Spinal cord (tissue), 10 donors: ENCODE measurements around the gene KBTBD3. TPM values are rescaled to one million over a fixed set of nuclear protein-coding genes. Genes with fewer than 3 reads are reported as not detected.
"Not testable (repeated sequence)": the region's sequence is repeated elsewhere in the genome, so short reads cannot be mapped to it uniquely, and the experiment has no call there.

Source experiments
- DNase-seq, 6 donors: peaks; one replicate each; pipeline versions ENCODE4 v3.0.0 to v3.0.0-alpha.2; 2013 to 2015; ENCODE audit warnings: low spot score in 6 of 6, low read depth in 4 of 6
- H3K27ac ChIP-seq: one replicate; pipeline ENCODE4 v1.5.1; 2013; ENCODE audit warnings: low read depth, low read length, control low read depth
- H3K27me3 ChIP-seq: one replicate; pipeline ENCODE4 v1.6.1; 2013; ENCODE audit warnings: low read length; ENCODE audit not compliant: control insufficient read depth, insufficient read depth
- H3K36me3 ChIP-seq: one replicate; pipeline ENCODE4 v1.6.1; 2013; ENCODE audit warnings: low read length; ENCODE audit not compliant: control insufficient read depth, insufficient read depth
- H3K4me1 ChIP-seq: one replicate; pipeline ENCODE4 v1.6.1; 2013; ENCODE audit warnings: low read length; ENCODE audit not compliant: control insufficient read depth, insufficient read depth
- H3K4me3 ChIP-seq: one replicate; pipeline ENCODE4 v1.5.1; 2013; ENCODE audit warnings: low read depth, low read length, control low read depth
- H3K9me3 ChIP-seq: one replicate; pipeline ENCODE4 v1.6.1; 2013; ENCODE audit warnings: low read length; ENCODE audit not compliant: control insufficient read depth, insufficient read depth
- whole genome bisulfite sequencing: methylation state at CpG from one replicate; pipeline ENCODE4 v1.1.5; 2013; ENCODE audit warnings: missing lambda C conversion rate; ENCODE audit not compliant: insufficient coverage; 5-methylcytosine and 5-hydroxymethylcytosine counted together
- polyA plus RNA-seq, 2 donors: library from polyadenylated mRNA; unstranded; fragments of 120-200 nt; gene quantifications; one replicate each; pipeline ENCODE4 v1.2.1, GENCODE V29; 2013; ENCODE audit not compliant: insufficient read length in 2 of 2
- total RNA-seq, 2 donors: library from RNA; depleted of rRNA in 1 of 2; stranded (reverse); fragments of 120-200 nt in 1 of 2; fragments of >200 nt in 1 of 2; gene quantifications; one replicate each; pipeline versions ENCODE4 v1.2.3 to v1.2.4, GENCODE V29; 2013 to 2014
- donor health status: healthy.

The KBTBD3 gene
- total and polyA plus RNA-seq, 4 donors, result 9.5 to 33.1 (median 9.9) TPM

GRCh38 chr11:106063009-106063408 lies 14.1 kb downstream of the KBTBD3 start:
- Histone ChIP-seq H3K27me3 (no peaks in the 10 kb centered on the region), H3K4me1 (no peaks in the 10 kb centered on the region), H3K9me3 (no peaks in the 10 kb centered on the region), H3K36me3 (peaks cover 5% of the 10 kb centered on the region), H3K4me3 (no peak overlapping the region), H3K27ac (no peak overlapping the region)
- DNase-seq, result no peak

GRCh38 chr11:106061954-106062949 lies 14.9 kb downstream of the KBTBD3 start:
- WGBS, result 100% methylated on average over 1 of the region's 1 CpG
- no peaks in the 10 kb centered on the region for H3K27me3 ChIP-seq
- peaks cover 5% of the 10 kb centered on the region for H3K36me3 ChIP-seq
- no peak overlapping the region for H3K27ac ChIP-seq
- H3K9me3 ChIP-seq, result no peaks in the 10 kb centered on the region
- no peaks in the 10 kb centered on the region for H3K4me1 ChIP-seq
- H3K4me3 ChIP-seq, result no peak overlapping the region
- no peak for DNase-seq

- H3K36me3 ChIP-seq, result peaks cover 5% of the 10 kb centered on the region
- no peaks in the 10 kb centered on the region for H3K27me3 ChIP-seq
- no peak overlapping the region for H3K27ac ChIP-seq
Observed at GRCh38 chr11:106061249-106061784, 15.8 kb downstream of the KBTBD3 start.

GRCh38 chr11:106059617-106060016 lies 17.5 kb downstream of the KBTBD3 start:
- H3K4me3 ChIP-seq, result no peak overlapping the region
- H3K27ac ChIP-seq, result no peak overlapping the region
- H3K27me3 ChIP-seq, result no peaks in the 10 kb centered on the region
- peaks cover 5% of the 10 kb centered on the region for H3K36me3 ChIP-seq
- H3K4me1 ChIP-seq, result no peaks in the 10 kb centered on the region
- no CpG with 5 or more reads among the region's 1 CpG for WGBS
- no peaks in the 10 kb centered on the region for H3K9me3 ChIP-seq
- no peak for DNase-seq

More at GRCh38 chr11:106061249-106061784, 15.8 kb downstream of the KBTBD3 start:
- Histone ChIP-seq H3K4me1 (no peaks in the 10 kb centered on the region), H3K4me3 (no peak overlapping the region), H3K9me3 (no peaks in the 10 kb centered on the region)
- no peak for DNase-seq

- not testable (repeated sequence) for H3K27ac ChIP-seq, DNase-seq, H3K4me1 ChIP-seq, H3K4me3 ChIP-seq, H3K36me3 ChIP-seq, H3K27me3 ChIP-seq, H3K9me3 ChIP-seq
- 94% methylated on average over 12 of the region's 14 CpGs for WGBS
Observed at GRCh38 chr11:106058377-106058776, 18.8 kb downstream of the KBTBD3 start.

- no CpG with 5 or more reads among the region's 2 CpGs for WGBS
- no peak overlapping the region for H3K4me3 ChIP-seq
Observed at GRCh38 chr11:106051103-106051502, 26.0 kb downstream of the KBTBD3 start.

GRCh38 chr11:106049727-106050476 lies 27.2 kb downstream of the KBTBD3 start:
- no peak overlapping the region for H3K27ac ChIP-seq
- peak in 1 of 6 donors; percentile 60 for DNase-seq
- no peaks in the 10 kb centered on the region for H3K27me3 ChIP-seq
- no peak overlapping the region for H3K4me3 ChIP-seq
- WGBS, result no CpG with 5 or more reads among the region's 5 CpGs
- H3K9me3 ChIP-seq, result no peaks in the 10 kb centered on the region
- no peaks in the 10 kb centered on the region for H3K36me3 ChIP-seq
- no peaks in the 10 kb centered on the region for H3K4me1 ChIP-seq

More at GRCh38 chr11:106051103-106051502, 26.0 kb downstream of the KBTBD3 start:
- Histone ChIP-seq H3K4me1 (no peaks in the 10 kb centered on the region), H3K9me3 (no peaks in the 10 kb centered on the region), H3K27ac (no peak overlapping the region), H3K36me3 (no peaks in the 10 kb centered on the region), H3K27me3 (no peaks in the 10 kb centered on the region)
- no peak for DNase-seq

- Histone ChIP-seq H3K27ac (no peak overlapping the region), H3K27me3 (no peaks in the 10 kb centered on the region), H3K4me1 (no peaks in the 10 kb centered on the region), H3K36me3 (no peaks in the 10 kb centered on the region), H3K9me3 (no peaks in the 10 kb centered on the region), H3K4me3 (no peak overlapping the region)
- DNase-seq, result no peak
Observed at GRCh38 chr11:106047631-106048030, 29.5 kb downstream of the KBTBD3 start.

GRCh38 chr11:106043540-106043939 lies 33.6 kb downstream of the KBTBD3 start:
- Histone ChIP-seq H3K27me3 (no peaks in the 10 kb centered on the region), H3K4me3 (no peak overlapping the region), H3K36me3 (no peaks in the 10 kb centered on the region), H3K9me3 (no peaks in the 10 kb centered on the region), H3K4me1 (no peaks in the 10 kb centered on the region), H3K27ac (no peak overlapping the region)
- no peak for DNase-seq
